GM12892 (cell line): Measurements from ENCODE around the gene SORCS3.

ENCODE experiments used
- POLR2A ChIP-seq: IDR thresholded peaks from 2 replicates; pipeline ENCODE4 v1.6.1; 2011; ENCODE audit warnings: low read depth, low read length, control low read depth
- TAF1 ChIP-seq: IDR thresholded peaks from 2 replicates; pipeline ENCODE4 v1.6.1; 2011; ENCODE audit warnings: low read depth, mild to moderate bottlenecking, control low read depth, low read length, borderline replicate concordance

- TF ChIP-seq POLR2A (no peak), TAF1 (no peak)
These were observed 109.2 kb downstream of the SORCS3 start for GRCh38 chr10:104750291-104750690.
